T-helper 17 cell (primary cell): ENCODE data around the gene REEP1. TPM values are rescaled to one million over a fixed set of nuclear protein-coding genes. Genes with fewer than 3 reads are reported as not detected.

ENCODE experiments used
- ATAC-seq: fragments of 150-1000 bp; cut with Tn5 transposase; 2 replicates; pipeline ENCODE4 v1.10.0; 2021; ENCODE audit warnings: mild to moderate bottlenecking, moderate library complexity
- DNase-seq, 3 donors: peaks; one replicate each; pipeline versions ENCODE4 v3.0.0 to v3.0.0-alpha.2; 2020 to 2021
- H3K9me3 ChIP-seq: one replicate; pipeline ENCODE4 v1.7.0; 2013; ENCODE audit warnings: low read length, mild to moderate bottlenecking; ENCODE audit not compliant: control insufficient read depth, poor library complexity, severe bottlenecking
- H3K27ac Mint-ChIP-seq: one replicate; pipeline ENCODE4 v1.8.0; 2022; ENCODE audit warnings: mild to moderate bottlenecking, moderate library complexity, mixed read lengths
- H3K27me3 Mint-ChIP-seq: one replicate; pipeline ENCODE4 v1.8.0; 2022; ENCODE audit warnings: mixed read lengths
- H3K36me3 Mint-ChIP-seq: one replicate; pipeline ENCODE4 v1.8.0; 2022; ENCODE audit warnings: low read depth, mixed read lengths
- H3K4me1 Mint-ChIP-seq: one replicate; pipeline ENCODE4 v1.8.0; 2022; ENCODE audit warnings: mild to moderate bottlenecking, mixed read lengths
- H3K4me3 Mint-ChIP-seq: one replicate; pipeline ENCODE4 v1.8.0; 2022; ENCODE audit warnings: mild to moderate bottlenecking, moderate library complexity, mixed read lengths
- total RNA-seq, 4 donors: library from RNA in 2 of 4; stranded (reverse) in 2 of 4; gene quantifications; one replicate each; pipeline ENCODE4 v1.2.3 and lab custom pipeline; 2022 to 2026

Gene REEP1
- total RNA-seq, 2 donors from 2014 or later = 2.2 TPM; not detected in 1

- DNase-seq (no peak), ATAC-seq (no peak)
- Mint-ChIP-seq H3K27ac (peak overlapping the region; percentile 51), H3K27me3 (no peaks in the 10 kb centered on the region), H3K36me3 (peaks cover 3% of the 10 kb centered on the region), H3K4me3 (no peak overlapping the region), H3K4me1 (peaks cover 55% of the 10 kb centered on the region)
- H3K9me3 ChIP-seq = no peaks in the 10 kb centered on the region
These were observed 147.5 kb downstream of the REEP1 start for GRCh38 chr2:86189782-86190416.

GRCh38 chr2:86186431-86186830 is 151.0 kb downstream of the REEP1 start:
- no peaks in the 10 kb centered on the region for H3K9me3 ChIP-seq
- peak overlapping the region; percentile 87 for H3K4me3 Mint-ChIP-seq
- H3K27me3 Mint-ChIP-seq = no peaks in the 10 kb centered on the region
- peaks cover 3% of the 10 kb centered on the region for H3K36me3 Mint-ChIP-seq
- peaks cover 56% of the 10 kb centered on the region for H3K4me1 Mint-ChIP-seq
- ATAC-seq = no peak
- peak overlapping the region; percentile 95 for H3K27ac Mint-ChIP-seq
- DNase-seq = no peak

- ATAC-seq = peak; percentile 81
These were observed 151.8 kb downstream of the REEP1 start for GRCh38 chr2:86185517-86186212.

GRCh38 chr2:86176597-86176996 is 160.8 kb downstream of the REEP1 start:
- DNase-seq = no peak
- H3K36me3 Mint-ChIP-seq = peaks cover 14% of the 10 kb centered on the region
- peaks cover 18% of the 10 kb centered on the region for H3K4me1 Mint-ChIP-seq
- no peak for ATAC-seq
- H3K9me3 ChIP-seq = no peaks in the 10 kb centered on the region
- peak overlapping the region; percentile 45 for H3K27ac Mint-ChIP-seq
- H3K27me3 Mint-ChIP-seq = no peaks in the 10 kb centered on the region
- no peak overlapping the region for H3K4me3 Mint-ChIP-seq

More at GRCh38 chr2:86185517-86186212, 151.8 kb downstream of the REEP1 start:
- Mint-ChIP-seq H3K27ac (peak overlapping the region; percentile 95), H3K36me3 (peaks cover 3% of the 10 kb centered on the region), H3K27me3 (no peaks in the 10 kb centered on the region), H3K4me3 (peak overlapping the region; percentile 87), H3K4me1 (peaks cover 53% of the 10 kb centered on the region)
- DNase-seq = no peak
- no peaks in the 10 kb centered on the region for H3K9me3 ChIP-seq

- H3K36me3 Mint-ChIP-seq = peaks cover 14% of the 10 kb centered on the region
- no peaks in the 10 kb centered on the region for H3K27me3 Mint-ChIP-seq
- DNase-seq (no peak), ATAC-seq (no peak)
- H3K27ac Mint-ChIP-seq = peak overlapping the region; percentile 49
- no peak overlapping the region for H3K4me3 Mint-ChIP-seq
- no peaks in the 10 kb centered on the region for H3K9me3 ChIP-seq
- H3K4me1 Mint-ChIP-seq = peaks cover 21% of the 10 kb centered on the region
These were observed 161.6 kb downstream of the REEP1 start for GRCh38 chr2:86175828-86176227.

GRCh38 chr2:86174445-86174844 is 163.0 kb downstream of the REEP1 start:
- no peak overlapping the region for H3K4me3 Mint-ChIP-seq
- H3K27me3 Mint-ChIP-seq = no peaks in the 10 kb centered on the region
- peak overlapping the region; percentile 49 for H3K27ac Mint-ChIP-seq
- H3K36me3 Mint-ChIP-seq = peaks cover 12% of the 10 kb centered on the region
- no peaks in the 10 kb centered on the region for H3K9me3 ChIP-seq
- no peak for ATAC-seq
- DNase-seq = no peak
- peaks cover 26% of the 10 kb centered on the region for H3K4me1 Mint-ChIP-seq

GRCh38 chr2:86172610-86173009 is 164.8 kb downstream of the REEP1 start:
- Mint-ChIP-seq H3K4me3 (no peak overlapping the region), H3K27me3 (no peaks in the 10 kb centered on the region), H3K4me1 (peaks cover 31% of the 10 kb centered on the region), H3K36me3 (peaks cover 17% of the 10 kb centered on the region), H3K27ac (peak overlapping the region; percentile 37)
- no peak for ATAC-seq
- DNase-seq = no peak
- no peaks in the 10 kb centered on the region for H3K9me3 ChIP-seq

- no peak for DNase-seq
- no peak for ATAC-seq
- Mint-ChIP-seq H3K27me3 (no peaks in the 10 kb centered on the region), H3K4me3 (no peak overlapping the region), H3K4me1 (peaks cover 28% of the 10 kb centered on the region), H3K36me3 (peaks cover 17% of the 10 kb centered on the region), H3K27ac (no peak overlapping the region)
- H3K9me3 ChIP-seq = no peaks in the 10 kb centered on the region
These were observed 166.1 kb downstream of the REEP1 start for GRCh38 chr2:86171295-86171694.

- no peak overlapping the region for H3K27ac Mint-ChIP-seq
- no peaks in the 10 kb centered on the region for H3K27me3 Mint-ChIP-seq
- no peaks in the 10 kb centered on the region for H3K9me3 ChIP-seq
- peaks cover 22% of the 10 kb centered on the region for H3K4me1 Mint-ChIP-seq
- DNase-seq (no peak), ATAC-seq (peak; percentile 62)
- H3K36me3 Mint-ChIP-seq = peaks cover 15% of the 10 kb centered on the region
- H3K4me3 Mint-ChIP-seq = no peak overlapping the region
These were observed 167.0 kb downstream of the REEP1 start for GRCh38 chr2:86170449-86170848.

Other genes starting within 250 kb of the REEP1 start
- 10 to 100 TPM; 17.7 to 19.2 TPM for gene POLR1A, start 231.7 kb downstream of the REEP1 start, total RNA-seq
- 100 to 1,000 TPM; 111 to 142 TPM for gene PTCD3, start 231.4 kb downstream of the REEP1 start, total RNA-seq
- gene IMMT, start 142.2 kb downstream of the REEP1 start, total RNA-seq = 10 to 100 TPM; 57.8 to 61.3 TPM
- gene MRPL35, start 138.2 kb downstream of the REEP1 start, total RNA-seq = 1 to 10 TPM; 9.0 to 9.6 TPM
- gene KDM3A, start 103.7 kb upstream of the REEP1 start, total RNA-seq = 100 to 1,000 TPM; 156 to 161 TPM
- gene CHMP3, start 225.8 kb upstream of the REEP1 start, total RNA-seq = 10 to 100 TPM; 53.9 to 70.2 TPM